ENCODE results near the gene CD44.

CD44 gene

DNA sequence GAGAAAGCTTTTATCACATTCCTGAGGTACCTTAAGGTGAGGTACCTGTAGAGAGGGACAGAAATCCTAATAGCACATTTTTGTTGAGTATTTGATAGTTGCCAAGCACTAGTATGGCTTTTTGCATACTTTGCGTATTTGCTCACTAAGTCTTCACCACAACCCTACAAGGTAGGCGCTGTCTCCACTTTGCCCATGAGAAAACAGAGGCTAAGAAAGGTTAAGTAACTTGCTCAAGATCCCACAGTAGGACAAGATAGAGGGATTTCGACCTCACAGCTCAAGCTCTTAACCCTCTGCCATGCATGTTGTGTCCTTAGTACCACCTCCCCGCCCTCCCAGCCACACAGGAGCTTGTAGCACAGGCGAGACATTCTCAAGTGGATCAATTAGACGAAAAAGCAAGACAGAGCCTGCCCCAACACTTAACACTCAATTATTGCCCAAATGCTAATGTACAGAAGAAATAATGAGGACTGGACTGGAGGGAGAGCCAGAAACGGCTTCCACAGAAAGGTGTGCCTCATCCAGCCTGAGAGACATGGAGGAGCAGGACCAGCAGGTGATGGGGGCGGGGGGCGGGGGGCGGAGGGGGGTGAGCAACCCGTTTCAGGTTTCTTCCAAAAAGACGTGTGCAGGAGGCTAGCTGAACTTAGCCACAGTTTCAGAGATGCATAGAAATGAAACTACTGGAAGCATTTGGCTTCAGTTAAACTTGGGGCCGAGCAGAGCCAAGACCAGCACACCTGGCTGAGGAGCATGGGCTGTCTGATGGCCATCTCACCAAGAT is 26.7 kb upstream of the CD44 start:
- no peak for DNase-seq

DNA sequence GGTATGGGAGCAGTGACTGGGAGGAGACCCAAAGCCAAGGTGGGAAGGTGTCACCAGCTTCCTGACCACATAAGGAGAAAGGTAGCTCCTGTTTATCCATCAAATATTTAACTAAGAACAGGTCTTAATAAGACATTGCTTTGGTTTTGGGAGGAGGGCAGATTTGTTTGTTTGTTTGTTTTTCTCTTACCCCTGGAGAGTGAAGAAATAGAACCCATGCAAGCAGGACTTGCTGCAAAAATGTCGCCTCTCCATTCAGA is 26.2 kb upstream of the CD44 start:
- DNase-seq: no peak

DNA sequence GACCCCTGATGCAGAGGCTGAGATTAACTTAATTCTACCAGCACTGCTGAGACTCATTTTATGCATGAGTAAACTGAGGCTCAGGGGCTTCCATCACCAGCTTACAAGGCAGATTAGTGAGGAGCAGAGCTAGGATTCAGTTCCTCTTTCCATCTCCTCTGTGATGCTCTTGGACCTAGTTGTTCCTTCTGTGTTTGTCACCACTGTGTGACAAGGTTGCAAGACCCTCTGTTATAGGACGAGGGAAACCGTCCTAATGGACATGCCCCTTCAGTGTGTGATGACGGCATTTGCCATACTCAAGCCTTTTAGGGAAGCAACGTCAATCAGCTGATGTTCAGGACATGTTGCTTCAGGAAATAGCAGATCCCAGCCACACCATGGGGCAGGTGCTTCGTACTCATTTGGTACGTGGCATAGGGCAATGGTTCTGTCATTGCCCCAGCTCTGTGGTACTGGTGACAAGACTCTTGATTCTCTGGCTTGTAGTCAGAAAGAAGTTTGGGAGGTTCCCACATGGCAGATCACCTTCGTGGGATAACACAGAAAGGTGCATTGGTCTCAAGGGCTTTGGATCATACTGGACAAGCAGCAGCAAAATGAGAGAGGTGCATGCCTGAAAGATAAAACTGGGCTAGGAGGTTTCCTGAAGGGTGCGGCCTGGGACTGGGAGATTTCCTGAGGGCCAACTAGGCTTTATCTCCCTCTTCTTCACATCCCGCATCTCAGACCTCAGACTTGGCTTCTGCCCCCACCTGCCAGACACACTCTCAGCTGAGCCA is 23.9 kb upstream of the CD44 start:
- DNase-seq: no peak

DNA sequence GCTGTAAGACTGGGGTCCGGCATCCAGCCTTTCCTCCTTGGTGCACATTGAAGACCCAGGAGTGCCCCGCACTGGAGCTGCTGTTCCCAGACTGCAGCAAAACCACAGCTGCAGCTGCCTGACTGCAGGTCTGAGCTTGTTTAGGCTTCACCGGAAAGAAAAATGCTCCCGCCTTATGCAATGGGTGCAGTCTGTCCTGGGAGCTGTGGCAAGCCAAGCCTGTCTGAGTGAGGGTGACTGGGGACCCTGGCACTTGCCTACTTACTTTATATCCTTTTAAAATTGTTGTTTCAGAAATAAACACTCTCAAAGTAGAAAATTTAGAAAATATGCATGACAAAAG is 23.3 kb upstream of the CD44 start:
- DNase-seq: no peak

GRCh38 chr11:35116245-35116644 is 22.7 kb upstream of the CD44 start:
- no peak for DNase-seq

DNA sequence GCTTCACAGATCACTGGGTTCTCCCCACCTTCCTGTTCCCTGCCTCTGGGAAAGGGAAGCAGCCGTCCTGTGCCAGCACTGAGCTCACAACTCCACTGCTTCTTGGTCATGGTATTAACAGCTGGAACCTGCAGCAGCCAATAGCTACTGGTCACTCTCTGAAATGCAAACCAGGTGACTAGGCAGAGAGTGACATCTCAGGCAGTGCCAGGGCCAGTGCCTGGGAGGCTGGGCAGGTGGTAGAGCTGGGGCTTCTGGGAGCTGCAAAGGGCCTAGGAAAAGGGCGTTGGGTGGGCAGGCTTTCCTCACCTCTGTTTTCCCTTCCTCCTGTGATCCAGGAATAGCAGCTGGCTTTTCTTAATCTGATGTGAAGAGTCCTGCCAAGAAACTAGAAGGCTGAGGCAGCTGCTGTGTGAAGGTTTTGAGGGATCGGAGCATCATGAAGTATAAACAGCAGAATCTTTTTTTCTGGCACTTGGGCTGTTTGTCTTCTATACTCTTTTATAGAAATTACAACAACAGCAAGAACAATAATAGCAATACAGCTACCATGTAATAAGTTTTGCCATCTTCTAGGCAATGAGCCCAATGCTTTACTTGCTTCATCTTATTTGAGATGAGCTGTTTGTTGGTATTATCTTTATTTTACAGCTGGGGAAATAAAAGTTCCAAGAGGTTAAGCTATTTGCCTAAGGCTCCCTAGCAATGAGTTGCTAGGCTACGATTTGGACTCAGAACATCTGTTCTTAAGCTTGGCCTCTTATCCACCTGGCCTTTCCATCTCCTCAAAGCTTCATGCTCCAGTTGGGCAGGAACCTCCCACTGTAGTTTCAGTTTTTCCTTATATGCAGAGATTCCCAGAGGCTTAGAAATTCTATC is 22.0 kb upstream of the CD44 start:
- peak; percentile 68 for DNase-seq

DNA sequence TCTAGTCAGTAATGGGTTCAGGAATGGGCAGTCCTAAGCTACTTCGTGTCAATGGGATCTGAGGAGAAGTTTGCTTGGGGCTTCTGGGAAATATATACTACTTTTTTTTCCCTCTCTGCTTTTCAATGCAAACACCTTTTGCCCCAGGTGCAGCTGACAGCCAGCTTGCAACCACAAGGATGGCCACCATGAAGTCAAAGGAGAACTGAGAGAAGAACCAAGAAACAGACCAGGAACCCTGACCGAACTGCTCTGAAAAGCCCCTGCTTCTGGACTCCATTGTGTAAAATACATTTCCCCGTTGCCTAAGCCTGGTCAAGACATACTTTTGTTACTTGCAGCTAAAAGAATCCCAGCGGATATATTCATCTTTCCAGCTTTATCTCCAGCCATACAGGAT is 20.1 kb upstream of the CD44 start:
- no peak for DNase-seq

DNA sequence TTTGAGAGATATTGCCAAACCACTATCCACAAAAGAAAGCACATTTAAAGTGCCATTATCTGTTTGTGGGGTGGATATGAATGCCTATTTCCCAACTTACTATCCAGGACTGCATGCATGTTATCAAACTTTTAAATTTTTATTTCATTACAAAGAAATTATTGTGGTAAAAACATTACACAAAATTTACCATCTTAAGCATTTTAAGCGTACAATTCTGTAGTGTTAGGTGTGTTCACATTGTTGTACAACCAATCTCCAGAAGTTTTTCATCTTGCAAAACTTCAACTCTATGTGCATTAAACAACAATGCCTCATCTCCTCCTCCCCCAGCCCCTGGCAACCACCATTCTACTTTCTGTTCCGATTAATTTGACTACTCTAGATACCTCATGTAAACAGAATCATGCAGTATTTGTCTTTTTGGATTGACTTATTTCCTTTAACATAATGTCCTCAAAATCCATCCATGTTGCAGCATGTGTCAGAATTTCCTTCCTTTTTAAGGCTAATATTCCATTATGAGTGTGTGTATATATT is 17.6 kb upstream of the CD44 start:
- no peak for DNase-seq

DNA sequence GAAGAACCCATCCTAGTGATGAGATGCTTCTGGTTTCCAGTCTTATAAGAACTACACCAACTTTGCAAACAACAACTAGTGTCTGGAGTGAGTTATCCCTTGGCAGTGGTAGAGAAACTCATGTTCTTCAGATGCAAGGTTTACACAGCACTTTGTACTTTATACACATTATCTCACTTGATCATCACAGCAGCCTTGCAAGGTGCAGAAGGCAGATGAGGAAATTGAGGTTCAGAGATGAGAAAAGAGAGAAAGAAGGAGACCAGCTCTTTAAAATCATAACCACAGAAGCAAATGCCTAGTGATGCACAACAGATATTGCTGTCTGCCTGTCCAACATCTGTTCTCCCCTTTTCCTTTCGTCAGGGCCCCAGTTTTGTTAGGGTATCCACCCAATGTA is 16.7 kb upstream of the CD44 start:
- no peak for DNase-seq

GRCh38 chr11:35126000-35126878 is 12.7 kb upstream of the CD44 start:
- DNase-seq: no peak

GRCh38 chr11:35126879-35127581 is 11.9 kb upstream of the CD44 start:
- no peak for DNase-seq

GRCh38 chr11:35127619-35128018 is 11.4 kb upstream of the CD44 start:
- DNase-seq: no peak

DNA sequence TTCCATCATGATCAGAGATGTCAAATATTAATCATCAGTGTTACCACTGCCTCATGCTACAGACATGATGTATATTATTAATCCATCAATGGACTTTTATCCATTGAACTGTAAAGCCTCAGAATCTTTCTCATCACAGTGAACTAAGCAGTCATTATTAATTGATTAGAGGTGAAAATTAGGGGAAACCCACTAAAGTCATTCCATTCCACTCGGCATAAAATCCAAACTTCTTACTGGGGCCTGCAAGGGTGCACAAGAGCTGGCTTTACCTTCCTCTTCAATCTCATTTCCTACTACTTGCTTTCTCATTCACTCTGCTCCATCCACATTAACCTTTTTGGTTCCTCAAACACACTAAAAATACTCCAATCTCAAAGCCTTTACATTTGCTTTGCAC is 7.9 kb upstream of the CD44 start:
- DNase-seq: no peak

- DNase-seq: no peak
Measured at GRCh38 chr11:35131886-35132285, 7.1 kb upstream of the CD44 start.

DNA sequence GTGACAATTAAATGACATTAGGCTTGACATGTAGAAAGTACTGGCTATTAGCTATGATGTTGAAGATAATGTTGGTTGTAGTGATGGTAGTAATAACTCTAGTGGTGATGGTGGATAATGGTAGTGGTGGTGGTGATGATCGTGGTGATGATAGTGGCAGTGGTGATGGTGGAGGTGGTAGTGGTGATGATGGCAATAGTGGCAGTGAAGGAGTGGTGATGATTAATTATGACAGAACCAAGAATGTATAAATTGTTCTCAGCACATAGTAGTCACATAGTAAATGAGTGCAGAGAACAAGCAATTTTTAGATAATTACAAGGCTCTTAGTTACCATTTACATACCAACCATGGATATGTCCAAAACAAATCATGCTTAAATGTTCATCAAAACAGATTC is 5.3 kb upstream of the CD44 start:
- DNase-seq: no peak

GRCh38 chr11:35134403-35135148 is 4.4 kb upstream of the CD44 start:
- DNase-seq: no peak

DNA sequence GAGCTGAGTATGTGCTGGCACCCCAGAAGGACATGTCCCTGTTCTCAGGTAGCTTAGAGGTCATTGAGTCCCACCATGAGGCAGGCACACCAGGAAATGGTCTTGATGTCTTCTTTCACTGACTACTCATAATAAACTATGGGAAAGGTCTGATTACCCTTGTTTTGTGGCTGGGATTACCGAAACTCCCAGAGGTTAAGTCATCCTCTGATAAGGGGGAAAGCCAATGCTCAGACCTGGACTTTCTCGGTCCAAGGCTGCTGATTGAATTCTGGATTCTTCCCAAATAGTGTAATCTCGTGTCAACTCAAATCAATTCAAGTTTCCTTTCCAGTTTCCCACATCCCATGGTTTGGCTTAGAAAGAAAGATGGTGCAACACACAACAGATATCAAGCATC is 3.7 kb upstream of the CD44 start:
- DNase-seq: no peak

DNA sequence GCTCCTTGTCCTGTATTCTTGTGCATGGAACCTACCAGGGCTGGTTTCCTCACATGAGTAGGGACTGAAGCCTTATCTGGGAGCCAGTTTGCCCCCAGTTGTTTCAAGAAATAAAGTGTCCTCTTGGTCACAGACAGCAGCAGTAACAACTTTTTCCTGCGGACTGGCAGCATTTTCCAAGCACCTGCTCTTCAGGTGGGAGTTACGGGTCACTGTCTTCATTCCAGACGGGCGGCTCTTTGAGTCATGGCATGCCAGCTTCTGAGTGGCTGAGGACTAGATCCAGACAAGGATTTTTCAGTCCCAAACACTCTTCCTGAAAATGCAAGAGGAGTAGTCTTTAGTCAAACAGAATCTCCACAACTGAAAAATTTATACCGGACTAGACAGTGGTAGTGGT is 2.7 kb upstream of the CD44 start:
- no peak for DNase-seq

DNA sequence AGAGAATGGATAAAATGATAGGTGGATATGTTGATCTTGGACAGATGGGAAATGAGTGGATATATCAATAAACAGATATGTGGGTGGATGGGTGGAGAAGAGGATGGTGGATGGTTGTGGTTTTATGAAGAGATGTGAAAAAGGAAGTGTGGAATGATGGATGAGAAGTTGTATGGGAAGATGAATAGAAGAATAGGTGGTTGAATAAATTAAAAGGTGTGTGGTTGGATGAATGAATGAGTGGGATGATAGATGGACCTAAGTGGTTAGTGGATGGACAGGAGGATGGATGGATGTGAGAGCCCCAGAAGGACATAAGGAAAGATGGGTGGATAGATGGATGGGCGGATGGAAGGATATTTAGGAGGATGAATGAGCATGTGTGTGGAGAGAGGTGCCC is 913 bp upstream of the CD44 start:
- DNase-seq: no peak

DNA sequence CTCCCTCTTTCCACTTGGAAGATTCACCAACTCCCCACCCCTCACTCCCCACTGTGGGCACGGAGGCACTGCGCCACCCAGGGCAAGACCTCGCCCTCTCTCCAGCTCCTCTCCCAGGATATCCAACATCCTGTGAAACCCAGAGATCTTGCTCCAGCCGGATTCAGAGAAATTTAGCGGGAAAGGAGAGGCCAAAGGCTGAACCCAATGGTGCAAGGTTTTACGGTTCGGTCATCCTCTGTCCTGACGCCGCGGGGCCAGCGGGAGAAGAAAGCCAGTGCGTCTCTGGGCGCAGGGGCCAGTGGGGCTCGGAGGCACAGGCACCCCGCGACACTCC is 397 bp upstream of the CD44 start:
- peak; percentile 6 for DNase-seq

- no peak for DNase-seq
Measured at GRCh38 chr11:35139722-35140282, 831 bp downstream of the CD44 start.

Data from DMS53 (cell line).